ENCODE measurements around the gene CEMIP.

The CEMIP gene

GRCh38 chr15:80780416-80781221 lies 1.4 kb downstream of the CEMIP start:
- Histone ChIP-seq H3K4me3 (replicated peaks; ENCODE audit: insufficient read depth, low read length) (no peak overlapping the region), H3K27me3 (ENCODE audit: insufficient read depth, poor library complexity, severe bottlenecking) (peaks cover 38% of the 10 kb centered on the region), H3K27ac (replicated peaks) (no peak overlapping the region)
- no peak for DNase-seq (ENCODE audit: low read depth in 1 of 2, low spot score in 1 of 2)
- TF ChIP-seq CTCF (IDR thresholded peaks at IDR 0.05; ENCODE audit: insufficient read depth, low read length) (no peak), SPI1 (IDR thresholded peaks at IDR 0.05; ENCODE audit: borderline replicate concordance, low read depth) (peak; percentile 3; the same call in 1 of the 2 replicates), GABPA (IDR thresholded peaks at IDR 0.05; ENCODE audit: low read depth) (no peak), REST (IDR thresholded peaks at IDR 0.05; ENCODE audit: insufficient replicate concordance, low read depth) (peak; percentile 97), POLR2AphosphoS5 (IDR thresholded peaks at IDR 0.05; ENCODE audit: low read depth) (no peak)

GRCh38 chr15:80783260-80783659 lies 4.1 kb downstream of the CEMIP start:
- no peak overlapping the region for H3K4me3 ChIP-seq (replicated peaks; ENCODE audit: insufficient read depth, low read length)
- peaks cover 32% of the 10 kb centered on the region for H3K27me3 ChIP-seq (ENCODE audit: insufficient read depth, poor library complexity, severe bottlenecking)
- TF ChIP-seq POLR2AphosphoS5 (IDR thresholded peaks at IDR 0.05; ENCODE audit: low read depth), result no peak
- TF ChIP-seq GABPA (IDR thresholded peaks at IDR 0.05; ENCODE audit: low read depth), result no peak
- TF ChIP-seq REST (IDR thresholded peaks at IDR 0.05; ENCODE audit: insufficient replicate concordance, low read depth), result no peak
- TF ChIP-seq CTCF (IDR thresholded peaks at IDR 0.05; ENCODE audit: insufficient read depth, low read length), result no peak
- no peak for TF ChIP-seq SPI1 (IDR thresholded peaks at IDR 0.05; ENCODE audit: borderline replicate concordance, low read depth)
- H3K27ac ChIP-seq (replicated peaks), result no peak overlapping the region
- no peak for DNase-seq (ENCODE audit: low read depth in 1 of 2, low spot score in 1 of 2)

- no peak for TF ChIP-seq SPI1 (IDR thresholded peaks at IDR 0.05; ENCODE audit: borderline replicate concordance, low read depth)
- TF ChIP-seq POLR2AphosphoS5 (IDR thresholded peaks at IDR 0.05; ENCODE audit: low read depth), result no peak
- no peak for TF ChIP-seq REST (IDR thresholded peaks at IDR 0.05; ENCODE audit: insufficient replicate concordance, low read depth)
- TF ChIP-seq GABPA (IDR thresholded peaks at IDR 0.05; ENCODE audit: low read depth), result no peak
- no peak for TF ChIP-seq CTCF (IDR thresholded peaks at IDR 0.05; ENCODE audit: insufficient read depth, low read length)
- Histone ChIP-seq H3K27me3 (ENCODE audit: insufficient read depth, poor library complexity, severe bottlenecking) (peaks cover 14% of the 10 kb centered on the region), H3K4me3 (replicated peaks; ENCODE audit: insufficient read depth, low read length) (no peak overlapping the region), H3K27ac (replicated peaks) (no peak overlapping the region)
- no peak for DNase-seq (ENCODE audit: low read depth in 1 of 2, low spot score in 1 of 2)
Observed at GRCh38 chr15:80785335-80785734, 6.2 kb downstream of the CEMIP start.

All from HL-60 (cell line).